Neural progenitor cell (in vitro differentiated cells): ENCODE results near the gene TINCR. TPM values are rescaled to one million over a fixed set of nuclear protein-coding genes. Genes with fewer than 3 reads are reported as not detected.
A peak's percentile ranks its signal among the peaks of the same experiment; 100 is the strongest.

Experiments used
- DNase-seq: peaks from one replicate; pipeline ENCODE4 v3.0.0-alpha.2; 2016; ENCODE audit warnings: low spot score
- H2AFZ ChIP-seq: fragments of 200-600 bp; sonication (generic); replicated peaks from 2 replicates; pipeline ENCODE4 v1.6.1; 2016; ENCODE audit warnings: antibody characterized with exemption
- H3F3A ChIP-seq: fragments of 200-600 bp; sonication (generic); 2 replicates; pipeline ENCODE4 v1.6.1; 2016; ENCODE audit warnings: antibody characterized with exemption, low read depth
- H3K27ac ChIP-seq: fragments of 200-600 bp; sonication (generic); 2 replicates; pipeline ENCODE4 v1.5.1; 2016; ENCODE audit warnings: mild to moderate bottlenecking
- H3K27me3 ChIP-seq: fragments of 200-600 bp; sonication (generic); 2 replicates; pipeline ENCODE4 v1.6.1; 2016; ENCODE audit warnings: mild to moderate bottlenecking, moderate library complexity
- H3K36me3 ChIP-seq: fragments of 200-600 bp; sonication (generic); 2 replicates; pipeline ENCODE4 v1.5.1; 2016
- H3K4me1 ChIP-seq: fragments of 200-600 bp; sonication (generic); 2 replicates; pipeline ENCODE4 v1.6.1; 2016; ENCODE audit warnings: mixed run types
- H3K4me2 ChIP-seq: fragments of 200-600 bp; sonication (generic); 2 replicates; pipeline ENCODE4 v1.6.1; 2016
- H3K4me3 ChIP-seq: fragments of 200-600 bp; sonication (generic); 2 replicates; pipeline ENCODE4 v1.5.1; 2016
- H3K79me2 ChIP-seq: fragments of 200-600 bp; sonication (generic); 2 replicates; pipeline ENCODE4 v1.6.1; 2016; ENCODE audit warnings: low read depth
- H3K9ac ChIP-seq: fragments of 200-600 bp; sonication (generic); 2 replicates; pipeline ENCODE4 v1.6.1; 2016
- H3K9me3 ChIP-seq: fragments of 200-600 bp; sonication (generic); 2 replicates; pipeline ENCODE4 v1.5.1; 2016; ENCODE audit warnings: low read depth
- H4K20me1 ChIP-seq: fragments of 200-600 bp; sonication (generic); 2 replicates; pipeline ENCODE4 v1.6.1; 2016; ENCODE audit warnings: low read depth
- H3K27ac Mint-ChIP-seq: 3 replicates; pipeline ENCODE4 v1.8.0; 2021; ENCODE audit warnings: mixed read lengths
- H3K27me3 Mint-ChIP-seq: 2 replicates; pipeline ENCODE4 v1.8.0; 2022; ENCODE audit warnings: low read depth, mild to moderate bottlenecking, inconsistent platforms, moderate library complexity, mixed read lengths; ENCODE audit not compliant: insufficient read depth
- H3K36me3 Mint-ChIP-seq: 3 replicates; pipeline ENCODE4 v1.8.0; 2021; ENCODE audit warnings: mixed read lengths
- H3K4me1 Mint-ChIP-seq: 3 replicates; pipeline ENCODE4 v1.8.0; 2021; ENCODE audit warnings: mixed read lengths
- H3K4me3 Mint-ChIP-seq: 3 replicates; pipeline ENCODE4 v1.8.0; 2021; ENCODE audit warnings: mild to moderate bottlenecking, moderate library complexity, mixed read lengths
- H3K9me3 Mint-ChIP-seq: 3 replicates; pipeline ENCODE4 v1.8.0; 2020; ENCODE audit warnings: mixed read lengths
- CTCF ChIP-seq: fragments of 200-600 bp; sonication (generic); IDR thresholded peaks from 2 replicates; pipeline ENCODE4 v1.5.1; 2017; ENCODE audit warnings: antibody characterized with exemption, mild to moderate bottlenecking
- EZH2 ChIP-seq: fragments of 200-600 bp; sonication (generic); IDR thresholded peaks from 2 replicates; pipeline ENCODE4 v1.6.1; 2017; ENCODE audit warnings: antibody characterized with exemption, mild to moderate bottlenecking, moderate library complexity
- EZH2phosphoT487 ChIP-seq: fragments of 200-600 bp; sonication (generic); IDR thresholded peaks from 2 replicates; pipeline ENCODE4 v1.6.1; 2017; ENCODE audit warnings: antibody characterized with exemption
- total RNA-seq: library from RNA; depleted of rRNA; stranded (reverse); fragments of >200 nt; gene quantifications from 2 replicates; pipeline ENCODE4 v1.2.3, GENCODE V29; 2015; ENCODE audit warnings: low replicate concordance

TINCR gene
- 1.8 and 3.5 TPM in 2 replicates for total RNA-seq

GRCh38 chr19:5567360-5567969, at the start of gene TINCR:
Gene TINCR (minus strand): TSS chr19:5567953.
- H3K36me3 Mint-ChIP-seq: no peaks in the 10 kb centered on the region
- TF ChIP-seq EZH2phosphoT487 (no peak), CTCF (peak; percentile 56)
- Histone ChIP-seq H3K27me3 (peaks cover 45% of the 10 kb centered on the region), H3K36me3 (no peaks in the 10 kb centered on the region), H3K27ac (no peak within 1 kb of the TSS), H3K4me3 (peak within 1 kb of the TSS; percentile 46), H4K20me1 (no peaks in the 10 kb centered on the region), H3K9ac (no peak within 1 kb of the TSS), H2AFZ (no peak within 1 kb of the TSS), H3F3A (peaks cover 28% of the 10 kb centered on the region), H3K79me2 (no peaks in the 10 kb centered on the region), H3K4me1 (no peaks in the 10 kb centered on the region), H3K4me2 (peak within 1 kb of the TSS; percentile 79), H3K9me3 (no peaks in the 10 kb centered on the region)
- H3K9me3 Mint-ChIP-seq: no peaks in the 10 kb centered on the region
- DNase-seq: peak; percentile 85
- no peak within 1 kb of the TSS for H3K27ac Mint-ChIP-seq
- peaks cover 15% of the 10 kb centered on the region for H3K27me3 Mint-ChIP-seq
- peaks cover 4% of the 10 kb centered on the region for H3K4me1 Mint-ChIP-seq
- H3K4me3 Mint-ChIP-seq: peak within 1 kb of the TSS; percentile 44

- peaks cover 25% of the 10 kb centered on the region for H4K20me1 ChIP-seq
- H3K36me3 ChIP-seq: peaks cover 12% of the 10 kb centered on the region
- H3F3A ChIP-seq: peaks cover 3% of the 10 kb centered on the region
- Mint-ChIP-seq H3K9me3 (no peaks in the 10 kb centered on the region), H3K27me3 (peaks cover 7% of the 10 kb centered on the region), H3K36me3 (peaks cover 44% of the 10 kb centered on the region), H3K4me1 (peaks cover 16% of the 10 kb centered on the region), H3K27ac (no peak overlapping the region), H3K4me3 (no peak overlapping the region)
- no peaks in the 10 kb centered on the region for H3K27me3 ChIP-seq
- H3K4me3 ChIP-seq: no peak overlapping the region
- H3K79me2 ChIP-seq: peaks cover 55% of the 10 kb centered on the region
- H2AFZ ChIP-seq: no peak overlapping the region
- H3K9me3 ChIP-seq: no peaks in the 10 kb centered on the region
- no peak overlapping the region for H3K4me2 ChIP-seq
- H3K4me1 ChIP-seq: peaks cover 13% of the 10 kb centered on the region
- no peak overlapping the region for H3K27ac ChIP-seq
- DNase-seq: no peak
- H3K9ac ChIP-seq: no peak overlapping the region
- no peak for TF ChIP-seq EZH2
- no peak for TF ChIP-seq EZH2phosphoT487
- TF ChIP-seq CTCF: no peak
Observed at GRCh38 chr19:5617080-5617479, 49.3 kb upstream of the TINCR start.

GRCh38 chr19:5615756-5616327, 48.1 kb upstream of the TINCR start:
- Mint-ChIP-seq H3K4me1 (peaks cover 7% of the 10 kb centered on the region), H3K36me3 (peaks cover 43% of the 10 kb centered on the region), H3K4me3 (no peak overlapping the region), H3K27me3 (peaks cover 3% of the 10 kb centered on the region), H3K9me3 (no peaks in the 10 kb centered on the region), H3K27ac (no peak overlapping the region)
- peaks cover 12% of the 10 kb centered on the region for H3K36me3 ChIP-seq
- peaks cover 17% of the 10 kb centered on the region for H4K20me1 ChIP-seq
- peaks cover 4% of the 10 kb centered on the region for H3K4me1 ChIP-seq
- H3K4me2 ChIP-seq: no peak overlapping the region
- no peak overlapping the region for H3K4me3 ChIP-seq
- no peaks in the 10 kb centered on the region for H3K9me3 ChIP-seq
- peaks cover 42% of the 10 kb centered on the region for H3K79me2 ChIP-seq
- no peak for DNase-seq
- no peaks in the 10 kb centered on the region for H3K27me3 ChIP-seq
- TF ChIP-seq EZH2phosphoT487: no peak
- TF ChIP-seq CTCF: no peak
- no peak for TF ChIP-seq EZH2
- peaks cover 4% of the 10 kb centered on the region for H3F3A ChIP-seq
- H2AFZ ChIP-seq: no peak overlapping the region
- no peak overlapping the region for H3K27ac ChIP-seq
- H3K9ac ChIP-seq: no peak overlapping the region
